HCT116 (cell line): Measurements from ENCODE around the gene SLC24A1.

Experiments used
- CTCF ChIP-seq, 3 experiments: fragments of 200-600 bp in 1 of 3; sonication (generic) in 1 of 3; IDR thresholded peaks in 2 of 3; conservative IDR thresholded peaks in 1 of 3; 2 replicates each; pipeline ENCODE4 v1.5.1; 2012 to 2017; ENCODE audit warnings: low read depth in 2 of 3, low read length in 2 of 3, antibody characterized with exemption in 1 of 3, borderline replicate concordance in 1 of 3, control low read depth in 1 of 3, mild to moderate bottlenecking in 1 of 3, mixed read lengths in 1 of 3, mixed run types in 1 of 3, moderate library complexity in 1 of 3; ENCODE audit not compliant: insufficient read depth in 1 of 3
- EGR1 ChIP-seq: IDR thresholded peaks from 2 replicates; pipeline ENCODE4 v1.6.1; 2012; ENCODE audit warnings: low read depth
- MAX ChIP-seq: IDR thresholded peaks from 2 replicates; pipeline ENCODE4 v1.6.1; 2012
- POLR2A ChIP-seq: IDR thresholded peaks from 2 replicates; pipeline ENCODE4 v1.7.0; 2011; ENCODE audit warnings: borderline replicate concordance; ENCODE audit not compliant: insufficient read depth, insufficient read length; ENCODE audit errors: extremely low read depth
- RAD21 ChIP-seq: IDR thresholded peaks from 2 replicates; pipeline ENCODE4 v1.6.1; 2012; ENCODE audit warnings: low read depth, mild to moderate bottlenecking
- REST ChIP-seq: IDR thresholded peaks from 2 replicates; pipeline ENCODE4 v1.6.1; 2012; ENCODE audit warnings: low read depth
- SP1 ChIP-seq: IDR thresholded peaks from 2 replicates; pipeline ENCODE4 v1.6.1; 2012; ENCODE audit warnings: low read depth
- SRF ChIP-seq: IDR thresholded peaks from 2 replicates; pipeline ENCODE4 v1.6.1; 2012; ENCODE audit warnings: low read depth
- TCF7L2 ChIP-seq: IDR thresholded peaks from 2 replicates; pipeline ENCODE4 v1.7.0; 2011; ENCODE audit warnings: borderline replicate concordance, inconsistent platforms; ENCODE audit not compliant: insufficient read depth, insufficient read length; ENCODE audit errors: extremely low read depth
- YY1 ChIP-seq: IDR thresholded peaks from 2 replicates; pipeline ENCODE4 v1.6.1; 2011; ENCODE audit warnings: low read length, low read depth, moderate library complexity, mild to moderate bottlenecking; ENCODE audit not compliant: insufficient replicate concordance; ENCODE audit errors: extremely low read depth
- ZBTB33 ChIP-seq: IDR thresholded peaks from 2 replicates; pipeline ENCODE4 v1.6.1; 2011; ENCODE audit warnings: mild to moderate bottlenecking, low read length, moderate library complexity; ENCODE audit not compliant: insufficient replicate concordance; ENCODE audit errors: extremely low read depth

GRCh38 chr15:65650312-65651041 is 28.7 kb downstream of the SLC24A1 start:
- TF ChIP-seq YY1 (no peak), SP1 (no peak), MAX (no peak), CTCF (IDR thresholded peaks at IDR 0.05 in 2 of 3, conservative IDR thresholded peaks at IDR 0.05 in 1 of 3; ENCODE audit: borderline replicate concordance in 1 of 3, insufficient read depth in 1 of 3, low read depth in 2 of 3, low read length in 2 of 3) (no peak), ZBTB33 (no peak), REST (no peak), SRF (no peak), TCF7L2 (no peak), POLR2A (no peak), RAD21 (no peak), EGR1 (no peak)
